Middle frontal gyrus (tissue), 1 donor: ENCODE results near the gene CDC34.

Experiments used
- DNase-seq: peaks from one replicate; pipeline ENCODE4 v3.0.0-alpha.2; 2015; ENCODE audit warnings: low spot score; ENCODE audit errors: extremely low spot score

The CDC34 gene, protein sequence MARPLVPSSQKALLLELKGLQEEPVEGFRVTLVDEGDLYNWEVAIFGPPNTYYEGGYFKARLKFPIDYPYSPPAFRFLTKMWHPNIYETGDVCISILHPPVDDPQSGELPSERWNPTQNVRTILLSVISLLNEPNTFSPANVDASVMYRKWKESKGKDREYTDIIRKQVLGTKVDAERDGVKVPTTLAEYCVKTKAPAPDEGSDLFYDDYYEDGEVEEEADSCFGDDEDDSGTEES

DNA sequence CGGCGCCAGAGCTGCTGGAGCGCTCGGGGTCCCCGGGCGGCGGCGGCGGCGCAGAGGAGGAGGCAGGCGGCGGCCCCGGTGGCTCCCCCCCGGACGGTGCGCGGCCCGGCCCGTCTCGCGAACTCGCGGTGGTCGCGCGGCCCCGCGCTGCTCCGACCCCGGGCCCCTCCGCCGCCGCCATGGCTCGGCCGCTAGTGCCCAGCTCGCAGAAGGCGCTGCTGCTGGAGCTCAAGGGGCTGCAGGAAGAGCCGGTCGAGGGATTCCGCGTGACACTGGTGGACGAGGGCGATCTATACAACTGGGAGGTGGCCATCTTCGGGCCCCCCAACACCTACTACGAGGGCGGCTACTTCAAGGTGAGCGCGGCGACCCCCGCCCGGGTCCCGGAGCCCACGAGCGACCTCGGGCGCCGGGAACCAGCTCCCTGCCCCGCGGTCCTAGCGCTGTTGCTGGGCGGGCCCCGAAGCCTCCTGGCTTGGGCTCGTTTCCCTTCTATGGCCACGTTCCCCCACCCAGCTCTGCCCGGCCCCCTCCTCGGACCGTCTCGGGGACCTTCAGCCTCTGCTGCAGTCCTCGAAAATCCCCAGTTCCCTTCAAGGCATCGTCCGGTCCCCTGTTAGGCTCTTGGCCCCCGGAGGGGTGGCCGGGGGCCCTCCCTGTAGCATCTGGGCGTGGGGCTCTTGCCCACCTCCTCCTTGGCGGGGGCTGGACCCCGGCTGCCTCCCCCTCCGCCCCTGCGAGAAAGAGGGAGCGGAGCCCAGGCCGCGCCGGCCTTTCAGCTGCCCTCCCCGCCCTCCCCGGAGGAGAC lies at the start of gene CDC34:
Gene CDC34, plus strand, starts transcription at position 8 of the 808 bp plus-strand sequence. Its CDS starts 172 bp downstream, at position 180.
- no peak for DNase-seq

DNA sequence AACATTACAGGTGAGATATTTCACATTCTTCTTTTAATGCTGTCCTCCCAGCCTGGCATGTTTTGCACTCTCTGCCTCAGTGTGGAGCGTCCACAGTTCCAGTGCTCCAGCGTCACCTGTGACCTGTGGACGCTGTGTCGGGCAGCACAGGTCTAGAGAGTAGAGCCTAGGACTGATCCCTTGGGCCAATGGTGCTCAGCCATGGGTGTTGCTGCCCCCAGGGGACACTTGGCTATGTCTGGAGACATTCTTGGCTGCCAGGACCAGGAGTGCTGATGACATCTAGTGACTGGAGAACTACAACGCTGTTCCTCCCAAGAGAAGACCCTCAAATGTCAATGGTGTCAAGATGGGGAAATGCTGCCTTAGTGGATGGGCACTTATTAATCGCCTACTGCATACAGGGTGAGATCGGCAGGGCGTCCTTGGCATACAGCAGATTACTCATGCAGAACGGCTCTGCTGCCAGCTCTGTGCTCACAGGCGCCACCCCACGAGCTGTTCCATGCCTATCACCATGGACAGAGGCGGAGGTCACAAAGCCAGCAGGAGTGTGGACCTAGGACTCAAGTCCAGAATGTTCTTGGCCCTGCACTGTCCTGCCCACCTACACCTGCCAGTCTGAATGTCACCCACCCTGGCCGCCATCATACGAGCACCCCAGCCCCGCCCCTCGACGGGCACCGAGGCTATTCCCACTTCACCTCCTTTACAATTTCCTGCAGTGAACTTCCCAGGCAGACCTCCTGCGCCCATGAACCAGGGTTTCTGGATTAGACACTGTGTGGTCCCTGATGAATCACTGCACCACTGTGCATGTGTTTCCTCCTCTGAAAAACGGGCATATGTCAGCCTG lies 49.1 kb upstream of the CDC34 start:
- DNase-seq, result no peak

DNA sequence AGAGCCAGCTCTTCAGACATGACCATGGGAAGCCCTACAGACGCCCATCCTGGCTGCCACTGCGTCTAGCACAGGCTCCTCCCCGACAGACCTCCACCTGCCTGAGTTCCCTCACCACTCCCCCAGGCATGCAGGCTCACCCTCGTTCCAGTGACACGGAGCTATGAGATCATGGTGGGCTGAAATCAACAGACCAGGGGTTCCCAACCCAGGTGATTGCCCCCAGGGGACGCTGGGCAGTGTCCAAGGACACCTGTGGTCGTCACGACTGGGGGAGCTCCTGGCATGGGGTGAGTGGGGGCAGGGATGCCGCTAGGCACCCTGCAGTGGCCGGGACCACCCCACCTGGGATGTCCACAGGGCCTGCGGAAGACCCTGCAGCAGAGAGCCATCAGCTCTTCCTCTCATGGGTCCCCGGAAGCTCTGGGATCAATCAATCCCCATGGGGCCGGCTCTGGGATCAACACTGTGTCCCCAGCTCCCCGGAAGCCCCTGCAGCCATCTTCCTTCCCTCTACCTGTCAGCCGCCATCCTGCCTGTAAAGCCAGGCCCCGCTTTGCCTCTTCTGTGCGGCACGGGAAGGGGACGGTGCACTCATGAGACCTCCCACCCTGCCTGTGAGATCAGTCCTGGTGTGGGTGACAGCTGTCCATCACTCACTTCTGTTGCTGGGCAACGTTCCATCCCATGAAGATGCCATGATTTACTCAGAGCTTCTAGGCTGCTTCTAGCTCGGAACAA lies 48.1 kb upstream of the CDC34 start:
- no peak for DNase-seq

DNA sequence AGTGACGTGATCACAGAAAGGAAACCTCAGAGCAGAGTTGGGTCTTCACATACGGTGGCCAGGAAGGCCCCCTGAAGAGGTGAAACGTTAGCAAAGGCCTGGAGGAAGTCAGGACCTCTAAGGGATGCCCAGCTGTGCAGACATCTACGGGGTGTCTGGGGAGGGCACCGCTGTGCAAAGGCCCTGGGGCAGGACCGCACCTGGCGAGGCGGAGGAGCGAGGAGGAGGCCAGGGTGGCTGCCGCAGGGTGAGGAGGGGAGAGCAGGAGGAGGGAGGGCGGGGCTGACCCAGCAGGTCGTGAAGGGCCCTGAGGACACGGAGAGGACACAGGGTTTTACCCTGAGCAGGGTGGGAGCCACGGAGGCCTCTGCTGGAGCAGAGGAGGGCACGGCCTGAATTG lies 47.1 kb upstream of the CDC34 start:
- no peak for DNase-seq

DNA sequence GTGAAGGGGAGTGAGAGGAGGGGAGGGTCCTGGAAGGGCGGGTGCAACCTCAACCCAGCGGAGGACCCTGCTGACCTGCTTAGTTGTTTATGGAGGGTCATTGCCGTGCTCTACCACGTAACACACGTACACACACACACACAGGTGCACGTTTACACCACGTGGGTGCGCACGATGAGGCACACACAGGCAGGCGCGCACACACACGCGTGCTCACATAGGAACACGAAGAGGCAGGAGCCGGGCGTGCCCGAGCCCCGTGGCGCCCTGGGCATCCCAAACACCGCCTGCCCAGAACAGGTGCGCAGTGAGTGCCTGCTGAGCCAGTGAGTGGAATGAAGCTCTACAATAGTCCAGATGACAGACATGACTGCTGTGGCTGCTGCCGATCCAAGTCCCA lies 46.5 kb upstream of the CDC34 start:
- no peak for DNase-seq

DNA sequence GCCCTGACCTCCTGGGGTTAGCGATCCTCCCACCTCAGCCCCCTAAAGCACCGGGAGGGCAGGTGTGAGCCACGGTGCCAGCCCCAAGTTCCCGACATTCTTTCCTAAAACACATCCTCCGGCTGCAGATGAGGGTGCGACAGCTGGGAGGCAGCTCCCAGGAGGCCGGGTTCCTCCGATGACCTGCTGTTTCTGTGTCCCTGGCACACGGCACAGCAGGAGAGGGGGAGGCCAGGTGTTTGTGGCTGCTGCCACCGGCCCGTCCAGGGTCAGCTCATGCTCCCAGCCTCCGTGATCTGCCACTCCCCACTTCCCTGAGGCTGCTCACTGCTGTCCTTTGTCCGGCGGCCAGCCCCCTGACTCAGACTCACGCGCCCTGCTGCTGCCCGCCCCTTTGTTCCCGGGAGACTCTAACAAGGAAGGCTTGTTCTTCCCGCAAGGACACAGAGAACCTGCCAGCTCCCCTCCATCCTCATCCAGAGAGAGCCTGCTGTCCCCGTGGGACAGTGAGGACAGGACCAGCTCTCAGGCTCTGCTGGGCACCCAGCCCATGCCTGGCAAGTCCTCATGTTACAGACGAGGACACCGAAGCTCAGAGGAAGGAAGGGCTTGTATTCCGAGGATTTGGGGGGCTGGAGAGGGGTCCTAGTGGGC lies 45.9 kb upstream of the CDC34 start:
- DNase-seq, result no peak

DNA sequence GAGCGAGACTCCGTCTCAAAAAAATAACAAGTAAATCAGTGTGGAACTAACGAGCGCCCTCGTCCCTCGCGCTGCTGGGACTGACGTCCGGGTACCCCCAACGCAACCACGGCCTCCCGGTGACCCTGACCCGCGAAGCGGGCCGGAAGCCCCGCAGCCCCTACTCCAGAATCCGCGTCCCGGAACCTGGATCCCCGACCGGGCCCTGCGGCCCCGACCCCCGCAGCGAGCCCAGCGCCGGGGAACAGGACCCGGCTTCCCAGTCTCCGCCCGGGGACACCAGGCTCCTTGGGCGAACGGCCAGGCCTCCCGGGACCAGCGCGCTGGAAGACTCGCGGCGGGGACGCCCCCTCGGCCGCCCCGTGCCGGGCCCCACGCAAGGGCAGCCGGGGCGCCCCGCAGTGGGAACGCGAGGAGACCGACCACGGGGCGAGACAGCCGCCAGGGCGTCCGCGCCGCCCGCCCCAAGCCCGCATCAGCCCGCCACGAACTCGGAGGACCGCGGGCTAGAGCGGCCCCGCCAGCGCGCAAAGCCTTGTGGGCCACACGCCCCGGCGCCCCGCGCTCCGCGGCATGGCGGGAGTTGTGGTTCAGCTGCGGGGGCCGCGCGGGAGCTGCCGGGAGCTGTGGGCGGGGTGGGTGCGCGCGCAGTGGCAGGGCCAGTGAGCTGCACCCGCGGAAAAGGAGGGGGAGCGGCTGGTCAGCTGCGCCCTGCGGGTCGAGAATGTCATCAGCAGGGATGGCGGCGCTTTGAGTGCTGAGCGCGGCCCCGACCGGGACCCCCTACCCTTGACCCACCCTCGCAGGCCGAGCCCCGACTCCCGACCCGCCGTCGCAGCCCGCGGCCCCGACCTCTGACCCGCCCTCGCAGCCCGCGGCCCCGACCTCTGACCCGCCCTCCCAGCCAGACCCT lies 42.8 kb upstream of the CDC34 start:
- peak; percentile 90 for DNase-seq

DNA sequence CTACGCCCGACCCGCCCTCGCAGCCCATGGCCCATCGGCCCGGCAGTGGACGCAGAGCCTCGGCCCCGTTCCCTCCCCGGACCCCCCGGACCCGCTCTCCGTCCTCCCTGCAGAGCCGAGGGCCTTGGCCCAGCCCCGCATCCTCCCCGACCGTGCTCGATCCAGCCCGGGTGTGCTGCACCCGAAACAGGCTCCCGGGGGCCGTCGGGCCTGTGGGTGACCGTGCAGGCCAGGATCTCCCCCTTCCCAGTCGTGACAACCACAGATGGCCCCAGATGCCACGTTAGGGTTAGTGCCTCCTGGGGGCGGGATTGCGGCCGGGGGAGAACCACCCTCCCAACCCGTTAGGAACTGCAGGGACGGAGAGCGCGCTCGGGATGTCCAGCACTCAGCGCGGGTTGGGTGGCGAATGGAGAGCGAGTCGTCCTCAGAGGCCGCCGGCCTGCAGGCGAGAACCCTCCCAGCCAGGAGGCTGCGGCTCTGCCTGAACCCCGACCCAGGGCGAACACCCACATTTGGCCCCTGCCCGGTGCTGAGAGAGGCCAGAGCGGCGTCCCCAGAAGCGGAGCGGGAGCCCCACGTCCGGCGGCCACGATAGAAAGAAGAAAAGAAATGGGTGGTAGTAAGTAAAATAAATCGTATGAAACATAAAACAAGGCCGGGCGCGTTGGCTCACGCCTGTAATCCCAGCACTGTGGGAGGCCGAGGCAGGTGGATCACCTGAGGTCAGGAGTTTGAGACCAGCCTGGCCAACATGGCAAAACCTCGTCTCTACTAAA lies 42.0 kb upstream of the CDC34 start:
- no peak for DNase-seq

DNA sequence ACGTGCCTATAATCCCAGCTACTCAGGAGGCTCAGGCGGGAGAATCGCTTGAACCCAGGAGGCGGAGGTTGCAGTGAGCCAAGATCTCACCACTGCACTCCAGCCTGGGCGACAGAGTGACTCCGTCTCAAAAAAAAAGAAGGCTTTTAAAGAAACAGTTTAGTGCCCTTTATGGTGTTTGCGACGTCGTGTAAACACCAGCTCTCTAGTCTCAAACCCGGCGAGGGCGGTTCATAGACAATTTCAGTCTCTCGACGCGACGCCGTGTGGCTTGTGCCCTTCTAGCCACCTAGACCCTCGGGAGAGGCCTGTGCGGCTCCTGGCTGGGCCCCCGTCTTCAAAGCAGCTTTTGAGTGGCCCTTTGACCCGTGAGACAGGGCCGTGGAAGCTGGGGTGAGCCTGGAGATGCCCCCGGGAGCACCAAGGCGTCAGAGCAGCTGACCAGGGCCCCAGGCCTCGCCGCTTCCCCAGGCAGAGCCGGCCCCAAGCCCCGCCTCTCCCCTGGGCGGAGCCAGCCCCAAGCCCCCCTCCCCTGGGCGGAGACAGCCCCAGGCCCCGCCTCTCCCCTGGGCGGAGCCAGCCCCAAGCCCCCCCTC lies 40.3 kb upstream of the CDC34 start:
- DNase-seq, result no peak

DNA sequence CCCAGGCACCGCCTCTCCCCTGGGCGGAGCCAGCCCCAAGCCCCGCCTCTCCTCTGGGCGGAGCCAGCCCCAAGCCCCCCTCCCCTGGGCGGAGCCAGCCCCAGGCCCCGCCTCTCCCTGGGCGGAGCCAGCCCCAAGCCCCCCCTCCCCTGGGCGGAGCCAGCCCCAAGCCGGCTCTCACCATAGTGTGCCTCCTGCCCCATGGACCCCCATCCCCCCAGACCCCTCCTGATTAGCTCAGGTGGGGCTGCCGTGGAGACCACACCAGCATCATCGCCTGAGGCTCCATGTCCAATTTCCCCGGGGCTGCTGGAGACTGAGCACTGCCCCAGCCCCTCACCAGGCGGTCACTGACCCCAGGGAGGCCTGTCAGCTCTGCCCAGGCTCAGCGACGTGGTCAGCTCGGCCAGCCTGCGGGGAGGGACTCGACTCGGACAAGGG lies 39.4 kb upstream of the CDC34 start:
- no peak for DNase-seq

DNA sequence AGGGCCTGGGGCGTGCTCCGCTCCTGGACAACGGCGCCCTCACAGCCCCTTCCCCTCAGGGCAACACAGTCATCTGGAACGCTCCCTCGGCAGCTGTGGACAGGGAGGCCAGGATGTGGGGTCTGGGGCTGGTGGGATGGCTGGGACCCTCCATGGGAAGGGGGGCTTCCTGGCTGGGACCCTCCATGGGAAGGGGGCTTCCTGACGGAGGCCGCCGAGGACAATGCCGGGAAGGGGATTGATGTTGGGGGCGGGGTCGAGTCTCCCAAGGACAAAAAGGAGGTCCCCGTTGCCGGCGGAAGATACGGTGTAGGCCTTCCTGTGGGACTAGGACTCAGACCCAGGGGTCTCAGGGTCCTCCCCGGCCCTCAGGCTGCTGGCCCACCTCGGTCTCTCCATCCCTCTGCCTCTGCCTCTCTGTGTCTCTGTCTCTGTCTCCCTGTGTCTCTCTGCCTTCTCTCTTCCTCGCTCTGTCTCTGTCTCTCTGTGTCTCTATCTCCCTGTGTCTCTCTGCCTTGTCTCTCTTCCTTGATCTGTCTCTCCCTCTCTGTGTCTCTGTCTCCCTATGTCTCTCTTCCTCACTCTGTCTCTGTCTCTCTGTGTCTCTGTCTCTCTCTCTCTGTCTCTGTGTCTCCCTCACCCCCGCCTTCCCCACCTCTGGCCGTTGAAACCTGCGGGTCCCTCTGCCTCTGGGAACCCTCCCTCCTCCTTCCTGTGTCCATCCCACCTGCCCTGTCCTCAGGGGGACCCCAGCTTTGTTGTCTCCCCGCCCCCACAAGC lies 38.0 kb upstream of the CDC34 start:
- no peak for DNase-seq

DNA sequence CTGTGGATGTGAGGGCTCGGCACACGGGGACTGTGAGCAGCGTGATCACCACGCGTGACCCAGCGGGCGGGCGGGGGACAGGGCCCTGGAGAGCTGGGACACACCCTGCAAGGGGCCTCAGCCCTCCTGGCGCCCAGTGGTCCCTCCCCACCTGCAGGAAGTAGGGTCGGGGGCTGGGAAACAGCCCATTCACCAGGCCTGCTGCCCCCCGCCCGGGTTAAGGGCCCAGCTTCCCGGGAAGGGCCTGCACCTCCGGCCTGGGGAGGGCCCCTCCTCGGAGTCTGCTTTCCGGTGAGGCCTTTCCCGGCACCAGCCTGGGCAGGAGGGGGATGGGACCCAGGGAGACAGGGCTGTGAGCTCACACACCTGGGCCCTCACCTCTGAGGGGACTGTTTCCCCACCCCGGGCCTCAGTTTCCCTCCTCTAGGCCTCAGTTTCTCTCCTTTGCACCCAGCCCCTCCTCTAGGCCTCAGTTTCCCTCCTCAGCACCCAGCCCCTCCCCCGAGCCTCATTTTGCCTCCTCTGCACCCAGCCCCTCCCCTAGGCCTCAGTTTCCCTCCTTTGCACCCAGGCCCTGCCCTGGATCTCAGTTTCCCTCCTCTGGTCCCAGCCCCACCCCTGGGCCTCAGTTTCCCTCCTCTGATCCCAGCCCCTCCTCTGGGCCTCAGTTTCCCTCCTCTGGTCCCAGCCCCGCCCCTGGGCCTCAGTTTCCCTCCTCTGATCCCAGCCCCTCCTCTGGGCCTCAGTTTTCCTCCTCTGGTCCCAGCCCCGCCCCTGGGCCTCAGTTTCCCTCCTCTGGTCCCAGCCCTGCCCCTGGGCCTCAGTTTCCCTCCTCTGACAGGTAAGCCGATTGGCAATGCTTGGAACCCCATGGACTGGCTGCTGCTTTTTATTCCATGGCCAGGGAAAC lies 37.1 kb upstream of the CDC34 start:
- DNase-seq, result no peak

DNA sequence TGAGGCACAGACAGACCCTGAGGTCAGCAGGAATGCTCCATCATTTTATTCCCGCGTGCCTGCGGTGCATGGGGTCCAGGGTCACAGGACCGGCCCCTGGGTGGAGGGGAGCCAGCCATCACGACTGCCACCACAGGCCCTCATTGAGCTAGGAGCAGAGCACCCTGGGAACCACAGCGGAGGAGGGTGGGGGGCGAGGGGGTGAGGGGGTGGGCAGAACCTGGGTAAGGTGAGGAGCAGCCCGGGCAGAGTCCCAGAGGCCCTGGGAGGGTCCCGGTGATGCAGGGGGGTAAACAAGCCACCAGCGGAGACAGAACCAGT lies 36.5 kb upstream of the CDC34 start:
- no peak for DNase-seq

DNA sequence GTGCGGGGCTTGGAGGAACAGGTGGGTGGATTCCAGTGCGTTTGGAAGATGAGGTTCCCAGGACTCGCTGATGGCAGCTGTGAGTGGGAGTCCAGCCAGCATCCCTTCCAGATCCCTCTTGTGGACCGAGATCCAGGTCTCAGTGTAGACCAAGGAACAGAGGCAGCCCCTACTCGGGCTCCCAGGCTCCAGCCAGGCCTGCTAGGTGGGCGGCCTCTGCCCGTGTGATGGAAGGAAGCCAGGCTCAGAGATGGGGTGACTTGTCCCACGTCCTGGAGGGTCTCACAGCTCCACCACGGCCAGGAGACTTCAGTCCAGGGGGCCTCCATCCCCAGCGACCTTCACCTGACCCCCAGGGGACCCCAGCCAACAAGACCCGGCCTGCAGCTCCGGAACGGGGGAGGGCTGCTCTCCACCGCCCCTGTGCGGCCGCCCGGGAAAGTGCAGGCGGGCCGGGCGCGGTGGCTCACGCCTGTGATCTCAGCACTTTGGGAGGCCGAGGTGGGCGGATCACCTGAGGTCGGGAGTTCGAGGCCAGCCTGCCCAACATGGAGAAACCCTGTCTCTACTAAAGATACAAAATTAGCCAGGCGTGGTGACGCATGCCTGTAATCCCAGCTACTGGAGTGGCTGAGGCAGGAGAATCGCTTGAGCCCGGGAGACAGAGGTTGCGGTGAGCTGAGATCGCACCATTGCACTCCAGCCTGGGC lies 36.0 kb upstream of the CDC34 start:
- peak; percentile 17 for DNase-seq

DNA sequence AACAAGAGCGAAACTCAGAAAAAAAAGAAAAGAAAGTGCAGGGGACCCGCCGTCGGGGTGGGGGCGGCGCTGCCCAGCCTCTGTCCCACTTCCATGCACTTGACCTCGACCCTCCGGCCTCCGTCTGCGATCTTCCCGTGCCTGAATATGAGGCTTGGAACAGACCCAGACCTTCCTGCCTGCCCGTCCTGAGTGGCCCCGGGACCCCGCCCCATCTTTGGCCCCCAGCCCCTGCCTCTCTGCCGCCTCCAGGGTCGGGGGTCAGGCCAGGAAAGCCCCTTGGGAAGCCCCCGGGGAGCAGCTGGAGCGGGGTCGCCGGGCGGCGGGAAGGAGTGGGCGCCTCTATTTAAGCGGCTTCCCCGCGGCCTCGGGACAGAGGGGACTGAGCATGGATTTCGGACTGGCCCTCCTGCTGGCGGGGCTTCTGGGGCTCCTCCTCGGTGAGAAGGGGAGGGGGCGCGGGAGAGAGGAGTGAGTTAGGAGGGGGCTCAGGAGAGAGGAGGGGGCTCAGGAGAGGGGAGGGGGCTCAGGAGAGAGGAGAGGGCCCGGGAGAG lies 35.4 kb upstream of the CDC34 start, which contains the start of gene MADCAM1:
Gene MADCAM1, plus strand, starts transcription at position 375 of the 554 bp plus-strand sequence. Its CDS starts 14 bp downstream, at position 389.
- no peak for DNase-seq

DNA sequence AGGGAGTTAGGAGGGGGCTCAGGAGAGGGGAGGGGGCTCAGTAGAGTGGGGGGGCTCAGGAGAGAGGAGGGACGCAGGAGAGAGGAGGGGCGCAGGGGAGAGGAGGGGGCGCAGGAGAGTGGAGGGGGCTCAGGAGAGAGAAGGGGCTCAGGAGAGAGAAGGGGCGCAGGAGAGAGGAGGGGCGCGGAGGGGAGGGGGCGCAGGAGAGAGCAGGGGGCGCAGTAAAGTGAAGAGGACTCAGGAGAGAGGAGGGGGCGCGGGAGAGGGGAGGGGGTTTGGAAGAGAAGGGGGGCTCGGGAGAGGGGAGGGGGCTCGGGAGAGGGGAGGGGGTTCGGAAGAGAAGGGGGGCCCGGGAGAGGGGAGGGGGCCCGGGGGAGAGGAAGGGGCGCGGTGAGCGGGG lies 34.6 kb upstream of the CDC34 start:
- no peak for DNase-seq
